Osteoblast (primary cell): Measurements from ENCODE around the gene IL1RL2. TPM values are rescaled to one million over a fixed set of nuclear protein-coding genes. Genes with fewer than 3 reads are reported as not detected.
A peak's percentile ranks its signal among the peaks of the same experiment; 100 is the strongest.

Source experiments
- DNase-seq: peaks from one replicate; pipeline ENCODE4 v3.0.0; 2011; ENCODE audit warnings: low spot score, mixed read lengths; ENCODE audit not compliant: insufficient read length; ENCODE audit errors: missing footprints
- H2AFZ ChIP-seq: 2 replicates; pipeline ENCODE4 v1.6.0; 2011; ENCODE audit warnings: mild to moderate bottlenecking, low read length
- H3K27ac ChIP-seq: 2 replicates; pipeline ENCODE4 v1.5.1; 2011; ENCODE audit warnings: mild to moderate bottlenecking, low read depth, low read length, moderate library complexity
- H3K27me3 ChIP-seq: 2 replicates; pipeline ENCODE4 v1.6.0; 2012; ENCODE audit warnings: mild to moderate bottlenecking, control low read depth, inconsistent platforms, low read length, moderate library complexity; ENCODE audit not compliant: insufficient read depth
- H3K36me3 ChIP-seq: 2 replicates; pipeline ENCODE4 v1.5.1; 2011; ENCODE audit warnings: mild to moderate bottlenecking, low read length, control low read depth, moderate library complexity; ENCODE audit not compliant: insufficient read depth
- H3K4me1 ChIP-seq: 2 replicates; pipeline ENCODE4 v1.5.1; 2011; ENCODE audit warnings: mild to moderate bottlenecking, low read length, control low read depth, moderate library complexity; ENCODE audit not compliant: insufficient read depth
- H3K4me2 ChIP-seq: 2 replicates; pipeline ENCODE4 v1.6.0; 2011; ENCODE audit warnings: mild to moderate bottlenecking, low read length; ENCODE audit not compliant: insufficient read depth
- H3K4me3 ChIP-seq: fragments of 200-600 bp; sonication (generic); 3 replicates; pipeline ENCODE4 v1.5.1; 2012; ENCODE audit warnings: mild to moderate bottlenecking, low read length, inconsistent platforms; ENCODE audit not compliant: insufficient read depth
- H3K79me2 ChIP-seq: 2 replicates; pipeline ENCODE4 v1.6.0; 2012; ENCODE audit warnings: mild to moderate bottlenecking, low read length, control low read depth, inconsistent platforms; ENCODE audit not compliant: insufficient read depth
- H3K9me3 ChIP-seq: 2 replicates; pipeline ENCODE4 v1.5.1; 2011; ENCODE audit warnings: low read depth, low read length, control low read depth
- H4K20me1 ChIP-seq: 2 replicates; pipeline ENCODE4 v1.6.0; 2012; ENCODE audit warnings: mild to moderate bottlenecking, low read length, control low read depth; ENCODE audit not compliant: insufficient read depth
- CTCF ChIP-seq: IDR thresholded peaks from 2 replicates; pipeline ENCODE4 v1.5.1; 2011; ENCODE audit warnings: mild to moderate bottlenecking, low read depth, low read length, moderate library complexity; ENCODE audit errors: extremely low read depth
- total RNA-seq: library from RNA; depleted of rRNA; stranded (reverse); fragments of >200 nt; gene quantifications from 2 replicates; pipeline ENCODE4 v1.2.3, GENCODE V29; 2012

IL1RL2 gene
- total RNA-seq, 1 donor: 0.72 TPM

DNA sequence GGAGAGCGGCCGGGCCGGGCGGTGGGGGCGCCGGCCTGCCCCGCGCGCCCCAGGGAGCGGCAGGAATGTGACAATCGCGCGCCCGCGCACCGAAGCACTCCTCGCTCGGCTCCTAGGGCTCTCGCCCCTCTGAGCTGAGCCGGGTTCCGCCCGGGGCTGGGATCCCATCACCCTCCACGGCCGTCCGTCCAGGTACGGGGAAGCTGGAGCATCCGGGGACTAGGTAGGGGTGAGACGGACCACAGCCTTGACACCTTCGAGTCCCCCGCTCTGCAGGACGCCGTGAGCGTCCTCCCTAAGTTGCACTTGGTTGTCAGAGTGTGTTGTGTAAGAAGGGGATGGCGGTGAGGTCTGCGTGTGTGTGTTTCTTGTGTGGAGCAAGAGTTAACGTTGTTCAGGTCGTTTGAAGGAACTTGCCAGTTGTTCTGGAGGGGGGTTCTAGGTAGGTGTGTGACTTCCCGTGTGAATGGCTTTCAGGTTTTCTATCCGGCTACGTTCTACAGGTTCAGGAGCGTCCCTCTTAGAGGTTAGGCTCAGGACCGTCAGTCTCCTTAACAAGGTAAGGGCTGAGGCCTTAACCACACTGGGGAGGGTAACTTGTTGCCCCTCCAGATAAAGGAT is 43.9 kb upstream of the IL1RL2 start:
- H2AFZ ChIP-seq: peak overlapping the region; percentile 45

GRCh38 chr2:102143450-102143985 is 43.3 kb upstream of the IL1RL2 start:
- Histone ChIP-seq H3K27me3 (no peaks in the 10 kb centered on the region), H2AFZ (peak overlapping the region; percentile 2), H3K79me2 (peaks cover 58% of the 10 kb centered on the region), H3K27ac (peak overlapping the region; percentile 84), H4K20me1 (peaks cover 9% of the 10 kb centered on the region), H3K36me3 (peaks cover 32% of the 10 kb centered on the region), H3K4me1 (peaks cover 29% of the 10 kb centered on the region), H3K4me2 (peak overlapping the region; percentile 96), H3K9me3 (peaks cover 25% of the 10 kb centered on the region), H3K4me3 (peak overlapping the region; percentile 82)
- TF ChIP-seq CTCF: no peak
- peak; percentile 87 for DNase-seq

More for the DNA sequence above, 43.9 kb upstream of the IL1RL2 start:
- H3K9me3 ChIP-seq: peaks cover 25% of the 10 kb centered on the region
- H3K4me3 ChIP-seq: peak overlapping the region; percentile 82
- H3K36me3 ChIP-seq: peaks cover 32% of the 10 kb centered on the region
- H3K79me2 ChIP-seq: peaks cover 53% of the 10 kb centered on the region
- peaks cover 6% of the 10 kb centered on the region for H4K20me1 ChIP-seq
- H3K27ac ChIP-seq: peak overlapping the region; percentile 84
- no peaks in the 10 kb centered on the region for H3K27me3 ChIP-seq
- peak overlapping the region; percentile 96 for H3K4me2 ChIP-seq
- no peak for DNase-seq
- H3K4me1 ChIP-seq: peaks cover 27% of the 10 kb centered on the region
- TF ChIP-seq CTCF: no peak

- TF ChIP-seq CTCF: no peak
- H3K79me2 ChIP-seq: peaks cover 64% of the 10 kb centered on the region
- H3K9me3 ChIP-seq: peaks cover 25% of the 10 kb centered on the region
- H4K20me1 ChIP-seq: peaks cover 9% of the 10 kb centered on the region
- peak overlapping the region; percentile 84 for H3K27ac ChIP-seq
- DNase-seq: no peak
- H2AFZ ChIP-seq: no peak overlapping the region
- peaks cover 32% of the 10 kb centered on the region for H3K36me3 ChIP-seq
- H3K27me3 ChIP-seq: no peaks in the 10 kb centered on the region
- peaks cover 29% of the 10 kb centered on the region for H3K4me1 ChIP-seq
- peak overlapping the region; percentile 96 for H3K4me2 ChIP-seq
- H3K4me3 ChIP-seq: peak overlapping the region; percentile 82
Measured at GRCh38 chr2:102144128-102144527, 42.7 kb upstream of the IL1RL2 start.

- Histone ChIP-seq H3K9me3 (peaks cover 25% of the 10 kb centered on the region), H3K4me3 (no peak overlapping the region), H3K79me2 (peaks cover 74% of the 10 kb centered on the region), H3K4me1 (peaks cover 29% of the 10 kb centered on the region), H2AFZ (no peak overlapping the region), H3K36me3 (peaks cover 32% of the 10 kb centered on the region), H3K27me3 (no peaks in the 10 kb centered on the region), H4K20me1 (peaks cover 12% of the 10 kb centered on the region), H3K27ac (no peak overlapping the region), H3K4me2 (no peak overlapping the region)
- no peak for DNase-seq
- TF ChIP-seq CTCF: no peak
Measured at GRCh38 chr2:102145107-102145506, 41.7 kb upstream of the IL1RL2 start.
